DOHH2 (cell line): ENCODE results near the gene AS3MT.

Source experiments
- H3F3A ChIP-seq: fragments of 200-600 bp; sonication (generic), shearing (Covaris generic); 2 replicates; pipeline ENCODE4 v1.6.0; 2016; ENCODE audit warnings: antibody characterized with exemption, mild to moderate bottlenecking; ENCODE audit not compliant: control insufficient read depth, insufficient read depth
- H3K27ac ChIP-seq: fragments of 200-600 bp; sonication (generic); 2 replicates; pipeline ENCODE4 v1.5.1; 2014; ENCODE audit warnings: low read depth, mild to moderate bottlenecking, low read length, moderate library complexity
- H3K27me3 ChIP-seq: fragments of 200-600 bp; sonication (generic); 2 replicates; pipeline ENCODE4 v1.6.1; 2014; ENCODE audit warnings: mild to moderate bottlenecking, low read length, mixed read lengths; ENCODE audit not compliant: control insufficient read depth
- H3K36me3 ChIP-seq: fragments of 200-600 bp; sonication (generic); 2 replicates; pipeline ENCODE4 v1.6.1; 2014; ENCODE audit warnings: mild to moderate bottlenecking, low read length, moderate library complexity, mixed read lengths; ENCODE audit not compliant: control insufficient read depth
- H3K4me1 ChIP-seq: fragments of 200-600 bp; sonication (generic); 2 replicates; pipeline ENCODE4 v1.6.1; 2014; ENCODE audit warnings: mild to moderate bottlenecking, low read length, mixed read lengths; ENCODE audit not compliant: control insufficient read depth
- H3K4me2 ChIP-seq: fragments of 200-600 bp; sonication (generic); 2 replicates; pipeline ENCODE4 v1.6.0; 2014; ENCODE audit warnings: mild to moderate bottlenecking, low read length, moderate library complexity
- H3K4me3 ChIP-seq: fragments of 200-600 bp; sonication (generic); 2 replicates; pipeline ENCODE4 v1.5.1; 2014; ENCODE audit warnings: mild to moderate bottlenecking, low read length, mixed read lengths
- H3K79me2 ChIP-seq: fragments of 200-600 bp; sonication (generic); 2 replicates; pipeline ENCODE4 v1.6.1; 2014; ENCODE audit warnings: mild to moderate bottlenecking, low read length, mixed read lengths; ENCODE audit not compliant: control insufficient read depth
- H3K9me2 ChIP-seq: fragments of 200-600 bp; sonication (generic); replicated peaks from 2 replicates; pipeline ENCODE4 v1.6.1; 2014; ENCODE audit warnings: mild to moderate bottlenecking, low read length, mixed read lengths; ENCODE audit not compliant: control insufficient read depth
- H3K9me3 ChIP-seq: fragments of 200-600 bp; sonication (generic); 2 replicates; pipeline ENCODE4 v1.6.1; 2014; ENCODE audit warnings: antibody characterized with exemption, low read length, mixed read lengths; ENCODE audit not compliant: control insufficient read depth, insufficient read depth
- H4K20me1 ChIP-seq: fragments of 200-600 bp; sonication (generic); 2 replicates; pipeline ENCODE4 v1.6.0; 2014; ENCODE audit warnings: low read depth, mild to moderate bottlenecking, antibody characterized with exemption, low read length, moderate library complexity; ENCODE audit not compliant: control insufficient read depth, insufficient read depth
- CTCF ChIP-seq: fragments of 200-600 bp; sonication (generic); IDR thresholded peaks from one replicate; pipeline ENCODE4 v1.5.1; 2014; ENCODE audit warnings: antibody characterized with exemption, mild to moderate bottlenecking, low read depth, low read length; ENCODE audit not compliant: poor library complexity, severe bottlenecking
- EZH2phosphoT487 ChIP-seq: fragments of 200-600 bp; sonication (generic); IDR thresholded peaks from 2 replicates; pipeline ENCODE4 v1.6.1; 2017; ENCODE audit warnings: borderline replicate concordance, mild to moderate bottlenecking, antibody characterized with exemption, low read length, moderate library complexity, mixed read lengths

Gene AS3MT

GRCh38 chr10:102894466-102895213 is 25.4 kb downstream of the AS3MT start:
- Histone ChIP-seq H3K27ac (no peak overlapping the region), H3K4me3 (no peak overlapping the region), H3K9me3 (no peaks in the 10 kb centered on the region), H4K20me1 (no peaks in the 10 kb centered on the region), H3K79me2 (no peaks in the 10 kb centered on the region), H3F3A (no peaks in the 10 kb centered on the region), H3K36me3 (no peaks in the 10 kb centered on the region), H3K27me3 (no peaks in the 10 kb centered on the region), H3K4me1 (no peaks in the 10 kb centered on the region), H3K9me2 (no peaks in the 10 kb centered on the region), H3K4me2 (no peak overlapping the region)
- TF ChIP-seq EZH2phosphoT487 = no peak
- TF ChIP-seq CTCF = no peak

DNA sequence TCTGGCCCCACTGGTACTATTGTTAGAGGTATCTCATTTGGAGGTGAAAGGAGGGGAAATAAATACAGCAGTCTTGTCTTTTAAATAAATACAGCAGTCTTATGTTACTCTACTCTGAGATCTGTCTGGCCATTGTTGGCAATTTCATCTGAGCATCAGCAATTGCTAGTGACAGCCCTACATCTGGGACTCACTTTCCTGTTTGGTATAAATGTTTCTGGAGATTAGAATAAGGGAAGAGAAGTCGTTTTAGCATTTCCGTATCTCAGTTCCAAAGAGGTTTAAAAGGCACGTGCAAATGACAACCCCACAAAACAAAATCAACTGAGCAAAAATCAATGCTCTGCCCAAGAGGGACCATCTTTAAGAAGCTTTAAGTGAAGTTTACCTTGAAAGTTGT is 30.7 kb downstream of the AS3MT start:
- Histone ChIP-seq H3F3A (no peaks in the 10 kb centered on the region), H3K4me2 (no peak overlapping the region), H4K20me1 (no peaks in the 10 kb centered on the region), H3K4me3 (no peak overlapping the region), H3K36me3 (no peaks in the 10 kb centered on the region), H3K9me3 (no peaks in the 10 kb centered on the region), H3K27me3 (no peaks in the 10 kb centered on the region), H3K79me2 (no peaks in the 10 kb centered on the region), H3K9me2 (no peaks in the 10 kb centered on the region), H3K4me1 (no peaks in the 10 kb centered on the region), H3K27ac (no peak overlapping the region)
- TF ChIP-seq EZH2phosphoT487 (no peak), CTCF (no peak)

DNA sequence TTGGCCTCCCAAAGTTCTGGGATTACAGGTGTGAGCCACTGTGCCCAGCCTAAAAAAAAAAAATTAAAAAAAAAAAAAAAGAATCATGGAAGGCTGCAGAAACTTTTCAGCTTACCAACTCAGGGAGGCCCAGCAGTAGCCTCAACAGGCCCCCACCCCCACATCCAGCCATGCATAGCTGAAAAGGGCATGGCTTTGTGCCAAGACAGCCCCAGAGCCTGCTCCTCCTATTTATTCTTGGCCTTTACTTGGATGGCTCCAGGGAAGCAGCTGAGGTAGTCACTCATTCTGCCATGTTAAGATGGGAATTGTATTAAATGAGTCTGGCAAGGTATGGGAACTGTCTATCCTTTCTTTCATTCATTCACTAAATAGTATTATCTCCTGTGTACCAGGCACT is 35.1 kb downstream of the AS3MT start:
- no peak overlapping the region for H3K4me2 ChIP-seq
- no peaks in the 10 kb centered on the region for H3K9me3 ChIP-seq
- H3K79me2 ChIP-seq = no peaks in the 10 kb centered on the region
- no peaks in the 10 kb centered on the region for H3K27me3 ChIP-seq
- H3K27ac ChIP-seq = no peak overlapping the region
- no peaks in the 10 kb centered on the region for H3K4me1 ChIP-seq
- H3K4me3 ChIP-seq = no peak overlapping the region
- TF ChIP-seq CTCF (no peak), EZH2phosphoT487 (no peak)
- no peaks in the 10 kb centered on the region for H3K9me2 ChIP-seq
- H3F3A ChIP-seq = no peaks in the 10 kb centered on the region
- H4K20me1 ChIP-seq = no peaks in the 10 kb centered on the region
- no peaks in the 10 kb centered on the region for H3K36me3 ChIP-seq
